HG02588 (cell line): ENCODE data around the gene KDM4C.
"Not testable (repeated sequence)": the region's sequence is repeated elsewhere in the genome, so short reads cannot be mapped to it uniquely, and the experiment has no call there.

ENCODE experiments used
- ATAC-seq: cut with Tn5 transposase; IDR thresholded peaks from one replicate; pipeline ENCODE4 v1.9.1; 2021; ENCODE audit warnings: mild to moderate bottlenecking, moderate library complexity; ENCODE audit not compliant: unreplicated experiment

KDM4C gene

GRCh38 chr9:6927838-6928237, 170.1 kb downstream of the KDM4C start:
- no peak for ATAC-seq

DNA sequence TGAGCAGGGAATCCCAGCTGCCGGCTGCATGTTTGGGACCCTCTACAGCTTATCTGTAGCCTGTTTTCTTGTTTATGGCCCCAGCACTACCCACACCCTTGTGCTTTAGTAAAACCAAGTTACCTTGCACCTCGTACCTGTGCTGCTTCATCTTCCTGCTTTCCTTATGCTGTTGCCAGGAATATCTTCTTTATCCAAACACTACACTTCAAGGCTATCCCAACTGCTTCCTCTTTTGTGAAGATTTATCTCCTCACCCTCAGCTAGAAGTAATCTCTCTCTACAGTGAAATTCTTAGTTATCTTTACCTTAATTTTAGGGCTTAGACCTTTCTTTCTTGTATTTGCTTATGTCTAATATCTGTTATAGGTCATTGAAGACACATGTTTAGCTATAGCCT, 171.1 kb downstream of the KDM4C start:
- no peak for ATAC-seq

DNA sequence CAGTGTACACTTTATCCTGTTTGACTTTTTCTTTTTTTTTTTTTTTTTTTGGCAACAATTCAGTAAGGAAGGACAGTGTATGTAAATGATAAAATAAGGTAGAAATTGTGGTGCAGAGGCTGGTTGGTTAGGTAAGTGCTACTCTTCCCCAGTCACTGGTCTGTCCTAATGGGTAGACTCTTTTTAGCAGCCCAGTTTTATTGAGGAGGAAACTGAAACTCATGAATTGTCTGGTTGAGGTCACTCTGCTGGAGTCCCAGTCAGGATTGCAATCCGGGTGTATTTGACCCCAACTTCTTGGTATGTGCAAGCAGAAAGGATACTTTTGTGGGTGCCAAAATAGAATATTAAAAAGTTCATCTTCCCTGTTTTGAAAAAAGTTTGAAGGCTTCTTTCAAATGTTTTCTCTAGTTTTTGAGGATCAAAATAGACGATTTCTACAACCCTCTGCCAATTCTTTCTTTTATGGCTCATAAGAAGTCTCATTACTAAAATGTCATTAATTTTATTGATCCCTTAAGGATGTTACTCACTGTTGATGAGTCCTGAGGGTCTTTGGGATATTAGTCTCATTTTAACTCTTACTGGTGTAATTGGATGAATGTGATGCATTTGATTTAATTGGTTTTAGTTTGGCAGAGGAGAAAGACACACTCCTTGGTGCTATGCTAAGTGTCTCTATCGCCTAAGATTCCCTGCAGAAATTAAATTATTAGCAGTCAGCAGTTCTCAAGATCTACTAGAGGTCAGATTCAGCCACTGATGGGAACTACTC, 171.9 kb downstream of the KDM4C start:
- ATAC-seq, result no peak

- ATAC-seq, result no peak
Measured at GRCh38 chr9:6930827-6931226, 173.1 kb downstream of the KDM4C start.

GRCh38 chr9:6931913-6932312, 174.1 kb downstream of the KDM4C start:
- ATAC-seq, result no peak

- no peak for ATAC-seq
Measured at GRCh38 chr9:6936103-6936502, 178.3 kb downstream of the KDM4C start.

DNA sequence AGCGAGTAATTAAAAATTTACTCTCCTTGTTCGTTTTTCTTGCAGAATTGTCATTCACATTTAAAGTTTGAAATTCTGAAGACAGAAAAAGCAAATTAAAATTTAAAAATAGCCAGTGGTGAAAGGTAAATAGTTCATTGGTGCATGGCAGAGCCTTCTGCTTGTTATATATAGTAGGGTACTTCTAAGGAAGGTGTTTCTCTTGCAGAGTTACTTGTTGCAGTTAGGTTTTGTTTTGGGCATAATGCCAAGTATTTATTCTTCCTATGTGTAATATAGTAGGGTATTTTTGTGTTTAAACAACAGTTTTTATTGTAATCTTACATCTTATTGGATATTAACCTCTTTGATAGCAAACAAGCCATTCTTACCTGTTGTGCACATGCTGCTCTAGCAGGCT, 179.4 kb downstream of the KDM4C start:
- ATAC-seq, result no peak

- ATAC-seq, result no peak
Measured at GRCh38 chr9:6938447-6938846, 180.7 kb downstream of the KDM4C start.

DNA sequence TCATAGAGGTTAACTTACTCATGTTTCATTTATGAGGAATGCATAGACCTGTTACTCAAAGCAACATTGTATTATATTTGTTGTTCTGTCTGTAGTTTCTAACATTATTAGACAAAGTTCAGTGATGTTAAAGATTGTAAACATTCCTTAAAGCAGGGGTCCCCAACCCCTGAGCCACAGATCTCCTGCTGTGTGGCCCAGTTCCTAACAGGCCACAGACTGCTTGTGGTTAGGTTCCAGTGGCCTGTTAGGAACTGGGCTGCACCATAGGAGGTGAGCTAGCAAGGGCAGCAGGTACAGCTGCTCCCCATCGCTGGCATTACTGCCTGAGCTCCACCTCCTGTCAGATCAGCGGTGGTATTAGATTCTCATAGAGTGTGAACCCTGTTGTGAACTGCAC, 181.1 kb downstream of the KDM4C start:
- no peak for ATAC-seq

- ATAC-seq, result no peak
Measured at GRCh38 chr9:6941501-6941900, 183.7 kb downstream of the KDM4C start.

DNA sequence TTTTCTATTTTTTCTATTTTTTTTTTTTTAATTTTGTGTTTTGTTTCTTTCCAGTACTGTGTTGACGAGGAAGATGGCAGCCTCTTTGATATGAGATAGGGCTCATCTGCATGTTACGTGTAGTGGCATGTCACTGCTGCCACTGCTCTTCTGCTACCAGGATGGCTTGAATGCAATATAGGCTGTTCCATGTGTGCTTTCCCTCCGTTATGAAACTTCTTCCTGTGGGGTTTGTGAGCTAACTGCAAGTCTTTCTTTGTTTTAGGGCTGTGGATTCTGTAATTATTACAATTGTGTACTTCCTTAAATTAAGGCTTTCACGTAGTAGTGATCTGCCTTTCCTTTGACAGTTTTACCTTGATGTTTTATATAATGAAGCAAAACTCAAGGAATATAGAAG, 184.6 kb downstream of the KDM4C start:
- no peak for ATAC-seq

GRCh38 chr9:6943293-6943692, 185.5 kb downstream of the KDM4C start:
- no peak for ATAC-seq

- ATAC-seq, result no peak
Measured at GRCh38 chr9:6944093-6944551, 186.3 kb downstream of the KDM4C start.

- ATAC-seq, result no peak
Measured at GRCh38 chr9:6944896-6945295, 187.1 kb downstream of the KDM4C start.

- no peak for ATAC-seq
Measured at GRCh38 chr9:6945816-6946215, 188.0 kb downstream of the KDM4C start.

- ATAC-seq, result no peak
Measured at GRCh38 chr9:6946583-6947166, 188.9 kb downstream of the KDM4C start.

DNA sequence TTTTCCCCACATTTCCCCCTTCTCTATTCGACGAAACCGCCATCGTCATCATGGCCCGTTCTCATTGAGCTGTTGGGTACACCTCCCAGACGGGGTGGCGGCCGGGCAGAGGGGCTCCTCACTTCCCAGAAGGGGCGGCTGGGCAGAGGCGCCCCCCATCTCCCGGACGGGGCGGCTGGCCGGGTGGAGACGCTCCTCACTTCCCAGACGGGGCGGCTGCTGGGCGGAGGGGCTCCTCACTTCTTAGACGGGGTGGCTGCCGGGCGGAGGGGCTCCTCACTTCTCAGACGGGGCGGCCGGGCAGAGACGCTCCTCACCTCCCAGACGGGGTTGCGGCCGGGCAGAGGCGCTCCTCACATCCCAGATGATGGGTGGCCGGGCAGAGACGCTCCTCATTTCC, 191.1 kb downstream of the KDM4C start:
- not testable (repeated sequence) for ATAC-seq

DNA sequence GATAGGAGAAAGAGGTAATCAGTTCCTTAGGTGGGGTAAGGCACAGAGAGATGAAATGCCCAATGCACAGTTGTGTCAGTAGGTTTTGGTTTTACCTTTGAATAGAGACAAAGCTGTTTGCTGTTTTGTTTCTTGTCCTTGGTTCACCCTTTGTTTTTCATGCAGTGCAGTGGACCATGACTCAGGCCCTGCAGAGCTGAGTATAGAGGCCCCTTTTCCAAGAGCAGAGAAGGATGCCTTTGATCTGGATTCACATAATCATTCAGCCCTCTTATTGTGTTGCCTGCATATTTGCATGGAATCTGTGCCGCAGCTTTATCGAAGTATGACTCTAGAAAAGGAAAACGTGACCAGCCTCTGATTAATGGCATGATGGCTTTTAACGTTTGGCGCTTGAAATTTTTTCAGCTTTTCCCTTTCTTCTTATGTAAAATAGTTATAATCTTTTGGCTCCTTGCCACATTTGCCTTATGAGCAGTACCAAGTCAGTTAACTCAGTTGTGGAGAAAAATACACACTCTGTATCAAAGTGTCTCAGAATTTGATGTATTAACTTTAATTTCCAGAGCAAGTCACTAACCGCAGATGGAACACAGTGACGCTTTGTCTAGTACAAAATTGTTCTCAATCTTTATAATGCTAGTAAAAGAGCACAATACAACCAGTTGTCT, 197.6 kb downstream of the KDM4C start:
- ATAC-seq, result no peak

DNA sequence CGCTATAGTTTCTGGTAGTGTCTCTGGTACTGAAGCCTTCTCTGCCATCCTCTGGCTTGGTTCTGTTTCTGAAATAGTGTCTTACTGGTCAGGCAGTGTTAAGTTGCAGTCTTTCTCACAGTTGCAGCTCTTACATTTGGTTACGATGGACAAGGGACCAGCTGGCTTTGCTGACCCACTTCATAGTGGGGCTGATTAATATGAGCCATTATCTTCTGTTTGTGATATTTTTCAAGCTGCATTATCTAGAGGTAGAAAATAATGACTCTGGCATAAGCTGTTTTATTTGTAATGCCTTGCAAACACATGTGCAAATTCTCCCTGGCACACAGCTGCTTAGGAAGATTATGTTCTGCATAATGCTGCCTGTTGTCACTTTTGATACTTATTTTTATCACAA, 199.1 kb downstream of the KDM4C start:
- ATAC-seq, result no peak

DNA sequence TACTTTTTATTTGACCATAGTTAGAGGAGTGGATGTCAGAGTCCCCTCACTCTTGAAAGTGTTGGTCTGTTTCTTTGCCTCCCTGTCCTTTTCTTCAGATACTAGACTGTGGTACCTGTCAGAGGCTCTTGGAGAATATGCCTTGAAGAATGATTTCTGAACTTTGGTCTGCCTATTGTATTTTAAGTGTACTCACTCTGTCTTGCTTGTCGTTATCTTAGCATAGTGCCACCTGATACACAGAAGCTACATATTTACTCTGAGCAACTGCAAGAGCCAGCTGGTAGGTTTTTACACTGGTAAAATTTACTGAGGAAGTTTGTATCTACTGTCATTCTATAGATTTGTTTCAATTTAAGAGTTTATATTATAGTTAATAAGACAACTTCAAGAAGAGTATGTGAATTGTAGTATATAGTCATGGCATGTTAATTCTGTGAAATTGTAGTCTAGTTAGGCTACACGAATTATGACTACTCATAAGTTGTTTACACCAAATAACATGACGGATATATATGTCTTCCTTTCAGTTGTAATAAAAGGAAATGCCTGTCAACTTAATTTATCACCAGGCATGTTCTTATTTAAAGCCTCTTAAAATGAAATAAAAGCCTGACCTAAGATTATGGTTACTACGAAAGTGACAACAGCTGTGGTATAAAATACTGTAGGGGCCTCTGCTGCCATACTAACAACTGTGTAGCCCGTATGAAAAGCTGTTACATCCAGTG, 201.7 kb downstream of the KDM4C start:
- no peak for ATAC-seq

DNA sequence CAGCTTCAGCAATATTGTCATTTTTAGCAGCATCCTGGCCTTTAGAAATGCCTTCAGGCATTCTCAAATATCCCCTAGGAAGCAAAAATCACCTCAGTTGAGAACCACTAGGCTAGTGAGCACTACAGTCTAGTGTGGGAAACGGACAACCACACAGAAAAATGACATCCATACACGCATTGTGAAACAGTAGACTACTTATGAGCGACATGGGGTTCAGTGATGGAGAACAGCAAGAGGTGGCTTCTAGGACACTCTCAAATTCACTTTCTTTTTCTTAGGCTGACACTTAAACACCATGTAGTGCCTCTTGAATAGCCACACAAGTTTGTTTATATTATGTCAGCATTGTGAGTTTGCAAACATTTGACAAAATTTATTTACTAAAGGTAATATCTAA, 203.0 kb downstream of the KDM4C start:
- no peak for ATAC-seq
